ENCODE data around the gene KRT7. TPM values are rescaled to one million over a fixed set of nuclear protein-coding genes. Genes with fewer than 3 reads are reported as not detected.
"Not testable (repeated sequence)": the region's sequence is repeated elsewhere in the genome, so short reads cannot be mapped to it uniquely, and the experiment has no call there.

The KRT7 gene
- total RNA-seq, 1 donor from 2014 or later: not detected

DNA sequence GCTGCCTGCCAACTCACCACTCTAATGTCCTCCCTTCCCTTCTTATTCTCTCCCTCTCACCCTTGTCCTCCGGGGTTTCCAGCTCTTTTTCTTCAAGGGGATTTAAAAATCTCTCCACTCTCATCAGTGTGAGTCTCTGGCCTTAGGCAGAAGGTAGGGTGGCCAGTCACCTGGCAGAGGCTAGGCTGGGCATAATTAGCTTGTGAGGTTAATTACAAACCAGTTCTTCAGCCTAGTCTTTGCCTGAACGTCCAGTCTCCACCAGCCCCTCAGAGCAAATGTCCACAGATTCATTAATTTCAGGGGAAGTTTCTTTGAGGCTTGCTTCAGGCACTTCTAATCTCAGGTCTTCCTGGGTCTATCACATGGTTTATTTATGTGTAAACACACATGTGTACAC lies 6.7 kb downstream of the KRT7 start:
- H3K27me3 Mint-ChIP-seq (ENCODE audit: unreplicated experiment): peaks cover 11% of the 10 kb centered on the region
- no peak overlapping the region for H3K27ac Mint-ChIP-seq (ENCODE audit: unreplicated experiment)
- H3K4me1 Mint-ChIP-seq (ENCODE audit: unreplicated experiment): peaks cover 6% of the 10 kb centered on the region
- H3K36me3 Mint-ChIP-seq (ENCODE audit: low read depth, unreplicated experiment): no peaks in the 10 kb centered on the region
- H3K9me3 Mint-ChIP-seq (ENCODE audit: unreplicated experiment): no peaks in the 10 kb centered on the region
- no peak overlapping the region for H3K4me3 Mint-ChIP-seq (ENCODE audit: unreplicated experiment)
- DNase-seq (ENCODE audit: low spot score): no peak
- no peak for TF ChIP-seq CTCF (IDR thresholded peaks at IDR 0.05; ENCODE audit: unreplicated experiment)

DNA sequence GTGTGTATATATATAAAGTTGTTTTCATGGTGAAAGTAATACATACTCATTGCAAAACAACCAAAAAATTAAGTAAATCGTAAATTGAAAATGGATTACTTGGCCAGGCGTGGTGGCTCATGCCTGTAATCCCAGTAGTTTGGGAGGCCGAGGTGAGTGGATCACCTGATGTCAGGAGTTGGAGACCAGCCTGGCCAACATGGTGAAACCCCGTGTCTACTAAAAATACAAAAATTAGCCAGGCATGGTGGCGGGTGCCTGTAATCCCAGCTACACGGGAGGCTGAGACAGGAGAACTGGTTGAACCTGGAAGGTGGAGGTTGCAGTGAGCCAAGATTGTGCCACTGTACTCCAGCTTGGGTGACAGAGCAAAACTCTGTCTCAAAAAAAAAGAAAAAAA lies 7.2 kb downstream of the KRT7 start:
- not testable (repeated sequence) for H3K36me3 Mint-ChIP-seq (ENCODE audit: low read depth, unreplicated experiment)

GRCh38 chr12:52241205-52241842 lies 8.3 kb downstream of the KRT7 start:
- no peak for DNase-seq (ENCODE audit: low spot score)
- peaks cover 11% of the 10 kb centered on the region for H3K27me3 Mint-ChIP-seq (ENCODE audit: unreplicated experiment)
- H3K9me3 Mint-ChIP-seq (ENCODE audit: unreplicated experiment): no peaks in the 10 kb centered on the region
- H3K27ac Mint-ChIP-seq (ENCODE audit: unreplicated experiment): no peak overlapping the region
- no peak overlapping the region for H3K4me3 Mint-ChIP-seq (ENCODE audit: unreplicated experiment)
- no peak for TF ChIP-seq CTCF (IDR thresholded peaks at IDR 0.05; ENCODE audit: unreplicated experiment)
- no peaks in the 10 kb centered on the region for H3K36me3 Mint-ChIP-seq (ENCODE audit: low read depth, unreplicated experiment)
- no peaks in the 10 kb centered on the region for H3K4me1 Mint-ChIP-seq (ENCODE audit: unreplicated experiment)

More for the DNA sequence above, 7.2 kb downstream of the KRT7 start:
- not testable (repeated sequence) for H3K4me3 Mint-ChIP-seq (ENCODE audit: unreplicated experiment); H3K9me3 Mint-ChIP-seq (ENCODE audit: unreplicated experiment); H3K4me1 Mint-ChIP-seq (ENCODE audit: unreplicated experiment); H3K27ac Mint-ChIP-seq (ENCODE audit: unreplicated experiment); DNase-seq (ENCODE audit: low spot score)
- peaks cover 11% of the 10 kb centered on the region for H3K27me3 Mint-ChIP-seq (ENCODE audit: unreplicated experiment)

- H3K9me3 Mint-ChIP-seq (ENCODE audit: unreplicated experiment): no peaks in the 10 kb centered on the region
- no peak for TF ChIP-seq CTCF (IDR thresholded peaks at IDR 0.05; ENCODE audit: unreplicated experiment)
Observed at GRCh38 chr12:52242442-52243258, 9.6 kb downstream of the KRT7 start.

DNA sequence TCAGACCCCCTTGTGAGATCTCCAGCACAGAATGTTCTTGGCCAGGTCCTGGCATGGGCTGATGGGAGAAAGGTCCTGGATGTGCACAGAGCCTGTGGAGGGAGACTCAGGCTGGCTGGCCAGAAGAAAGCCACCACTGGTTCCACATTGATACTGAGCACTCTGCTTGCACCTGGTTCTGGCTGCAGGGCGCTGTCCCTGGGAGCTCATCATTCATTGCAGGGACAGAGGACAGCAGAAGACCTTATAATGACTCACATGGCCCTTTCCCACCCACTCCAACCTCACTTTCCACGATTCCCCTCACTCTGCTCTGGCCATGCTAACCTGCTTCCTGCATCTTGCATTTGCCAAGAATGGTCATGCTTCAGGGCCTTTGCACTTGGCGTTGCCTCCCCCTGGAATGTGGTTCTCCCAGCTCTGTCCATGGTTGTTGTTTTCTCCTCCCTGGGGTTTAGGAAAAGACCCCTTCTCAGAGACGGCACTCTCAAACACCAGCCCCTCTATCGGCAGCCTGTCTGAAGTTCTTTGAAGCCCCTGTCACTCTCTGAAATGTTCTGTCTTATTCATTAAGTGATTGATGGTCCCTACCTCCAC lies 10.3 kb downstream of the KRT7 start:
- H3K4me1 Mint-ChIP-seq (ENCODE audit: unreplicated experiment): peaks cover 4% of the 10 kb centered on the region
- H3K27ac Mint-ChIP-seq (ENCODE audit: unreplicated experiment): no peak overlapping the region
- no peak for DNase-seq (ENCODE audit: low spot score)
- peaks cover 9% of the 10 kb centered on the region for H3K27me3 Mint-ChIP-seq (ENCODE audit: unreplicated experiment)
- H3K36me3 Mint-ChIP-seq (ENCODE audit: low read depth, unreplicated experiment): no peaks in the 10 kb centered on the region
- no peaks in the 10 kb centered on the region for H3K9me3 Mint-ChIP-seq (ENCODE audit: unreplicated experiment)
- no peak overlapping the region for H3K4me3 Mint-ChIP-seq (ENCODE audit: unreplicated experiment)
- TF ChIP-seq CTCF (IDR thresholded peaks at IDR 0.05; ENCODE audit: unreplicated experiment): no peak

More at GRCh38 chr12:52242442-52243258, 9.6 kb downstream of the KRT7 start:
- Mint-ChIP-seq H3K36me3 (ENCODE audit: low read depth, unreplicated experiment) (no peaks in the 10 kb centered on the region), H3K4me1 (ENCODE audit: unreplicated experiment) (peaks cover 4% of the 10 kb centered on the region), H3K27ac (ENCODE audit: unreplicated experiment) (no peak overlapping the region), H3K27me3 (ENCODE audit: unreplicated experiment) (peaks cover 9% of the 10 kb centered on the region), H3K4me3 (ENCODE audit: unreplicated experiment) (no peak overlapping the region)
- no peak for DNase-seq (ENCODE audit: low spot score)

Data from endothelial cell (in vitro differentiated cells).